DOHH2 (cell line): ENCODE data around the gene CEACAM20.

Experiments used
- CTCF ChIP-seq: fragments of 200-600 bp; sonication (generic); IDR thresholded peaks from one replicate; pipeline ENCODE4 v1.5.1; 2014; ENCODE audit warnings: antibody characterized with exemption, mild to moderate bottlenecking, low read depth, low read length; ENCODE audit not compliant: poor library complexity, severe bottlenecking
- EZH2phosphoT487 ChIP-seq: fragments of 200-600 bp; sonication (generic); IDR thresholded peaks from 2 replicates; pipeline ENCODE4 v1.6.1; 2017; ENCODE audit warnings: borderline replicate concordance, mild to moderate bottlenecking, antibody characterized with exemption, low read length, moderate library complexity, mixed read lengths

- TF ChIP-seq EZH2phosphoT487 (no peak), CTCF (no peak)
These were observed 44.2 kb upstream of the CEACAM20 start for GRCh38 chr19:44573627-44574026.
